ENCODE results near the gene NOTO. TPM values are rescaled to one million over a fixed set of nuclear protein-coding genes. Genes with fewer than 3 reads are reported as not detected.

NOTO gene
- polyA plus RNA-seq, 1 donor (not counting 4 experiments of a cell fraction or from before 2014, with no cell fraction given): not detected

DNA sequence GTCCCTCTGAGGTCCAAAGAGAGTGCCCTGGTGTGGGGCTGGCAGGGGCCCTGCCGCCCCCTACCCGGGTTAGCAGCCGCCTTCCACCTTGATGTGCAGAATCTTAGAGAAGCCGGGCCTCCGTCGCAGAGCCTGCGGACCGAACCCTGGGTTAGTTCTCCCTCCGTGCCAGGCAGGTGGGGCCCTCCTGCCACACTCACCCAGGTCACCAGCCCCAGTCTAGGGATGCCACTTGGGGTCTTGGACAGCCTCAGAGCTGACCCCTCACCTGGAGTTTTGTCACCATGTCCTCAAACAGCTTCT is 56.5 kb downstream of the NOTO start:
- Histone ChIP-seq H4K20me1 (ENCODE audit: control insufficient read depth, extremely low read depth, insufficient read depth, low read length) (no peaks in the 10 kb centered on the region), H3K4me3 (ENCODE audit: control insufficient read depth in 2 of 3, extremely low read depth in 1 of 3, insufficient read depth in 2 of 3, low read depth in 1 of 3, low read length in 3 of 3) (no peak overlapping the region), H3K9me1 (ENCODE audit: control insufficient read depth, extremely low read depth, insufficient read depth, low read length) (no peaks in the 10 kb centered on the region), H3K79me2 (ENCODE audit: control insufficient read depth, insufficient read depth, low read length) (no peaks in the 10 kb centered on the region), H3K9me3 (ENCODE audit: control insufficient read depth, low read depth, low read length) (no peaks in the 10 kb centered on the region), H3K27ac (ENCODE audit: control insufficient read depth, insufficient read depth, low read length) (no peak overlapping the region), H3K27me3 (ENCODE audit: control insufficient read depth, extremely low read depth, insufficient read depth, low read length) (no peaks in the 10 kb centered on the region), H2AFZ (ENCODE audit: control insufficient read depth, low read length) (no peak overlapping the region), H3K36me3 (ENCODE audit: control insufficient read depth in 2 of 2, extremely low read depth in 1 of 2, insufficient read depth in 2 of 2, low read length in 2 of 2) (peaks cover 9 to 10% of the 10 kb centered on the region in 2 experiments), H3K9ac (ENCODE audit: control insufficient read depth, extremely low read depth, insufficient read depth, low read length) (no peak overlapping the region), H3K4me1 (ENCODE audit: control insufficient read depth, extremely low read depth, insufficient read depth, low read length) (peaks cover 20% of the 10 kb centered on the region), H3K4me2 (ENCODE audit: control insufficient read depth, extremely low read depth, insufficient read depth, low read depth, low read length) (no peak overlapping the region)
- FAIRE-seq: no peak
- TF ChIP-seq EZH2 (IDR thresholded peaks at IDR 0.05; ENCODE audit: low read length): no peak
- TF ChIP-seq, protein P1, sequence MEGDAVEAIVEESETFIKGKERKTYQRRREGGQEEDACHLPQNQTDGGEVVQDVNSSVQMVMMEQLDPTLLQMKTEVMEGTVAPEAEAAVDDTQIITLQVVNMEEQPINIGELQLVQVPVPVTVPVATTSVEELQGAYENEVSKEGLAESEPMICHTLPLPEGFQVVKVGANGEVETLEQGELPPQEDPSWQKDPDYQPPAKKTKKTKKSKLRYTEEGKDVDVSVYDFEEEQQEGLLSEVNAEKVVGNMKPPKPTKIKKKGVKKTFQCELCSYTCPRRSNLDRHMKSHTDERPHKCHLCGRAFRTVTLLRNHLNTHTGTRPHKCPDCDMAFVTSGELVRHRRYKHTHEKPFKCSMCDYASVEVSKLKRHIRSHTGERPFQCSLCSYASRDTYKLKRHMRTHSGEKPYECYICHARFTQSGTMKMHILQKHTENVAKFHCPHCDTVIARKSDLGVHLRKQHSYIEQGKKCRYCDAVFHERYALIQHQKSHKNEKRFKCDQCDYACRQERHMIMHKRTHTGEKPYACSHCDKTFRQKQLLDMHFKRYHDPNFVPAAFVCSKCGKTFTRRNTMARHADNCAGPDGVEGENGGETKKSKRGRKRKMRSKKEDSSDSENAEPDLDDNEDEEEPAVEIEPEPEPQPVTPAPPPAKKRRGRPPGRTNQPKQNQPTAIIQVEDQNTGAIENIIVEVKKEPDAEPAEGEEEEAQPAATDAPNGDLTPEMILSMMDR (optimal IDR thresholded peaks at IDR 0.05 in 1 of 3, IDR thresholded peaks at IDR 0.05 in 1 of 3, conservative IDR thresholded peaks at IDR 0.05 in 1 of 3; ENCODE audit: extremely low read depth in 1 of 3, insufficient read depth in 2 of 3, low read length in 3 of 3): no peak
- dilution Hi-C loops (cut with MboI; ENCODE audit: extremely low pct_ligation_motif_present, low sequenced_read_pairs): no loop called here
- DNase-seq (ENCODE audit: low read depth, low spot score): no peak

GRCh38 chr2:73259276-73259675 is 56.9 kb downstream of the NOTO start:
- no peaks in the 10 kb centered on the region for H3K9me3 ChIP-seq (ENCODE audit: control insufficient read depth, low read depth, low read length)
- H3K27ac ChIP-seq (ENCODE audit: control insufficient read depth, insufficient read depth, low read length): no peak overlapping the region
- TF ChIP-seq EZH2 (IDR thresholded peaks at IDR 0.05; ENCODE audit: low read length): no peak
- TF ChIP-seq, protein P1 (optimal IDR thresholded peaks at IDR 0.05 in 1 of 3, IDR thresholded peaks at IDR 0.05 in 1 of 3, conservative IDR thresholded peaks at IDR 0.05 in 1 of 3; ENCODE audit: extremely low read depth in 1 of 3, insufficient read depth in 2 of 3, low read length in 3 of 3): no peak
- H4K20me1 ChIP-seq (ENCODE audit: control insufficient read depth, extremely low read depth, insufficient read depth, low read length): no peaks in the 10 kb centered on the region
- H3K79me2 ChIP-seq (ENCODE audit: control insufficient read depth, insufficient read depth, low read length): no peaks in the 10 kb centered on the region
- H3K36me3 ChIP-seq (ENCODE audit: control insufficient read depth in 2 of 2, extremely low read depth in 1 of 2, insufficient read depth in 2 of 2, low read length in 2 of 2): peaks cover 6 to 7% of the 10 kb centered on the region in 2 experiments
- no peak overlapping the region for H3K9ac ChIP-seq (ENCODE audit: control insufficient read depth, extremely low read depth, insufficient read depth, low read length)
- dilution Hi-C loops (cut with MboI; ENCODE audit: extremely low pct_ligation_motif_present, low sequenced_read_pairs): no loop called here
- H2AFZ ChIP-seq (ENCODE audit: control insufficient read depth, low read length): no peak overlapping the region
- no peaks in the 10 kb centered on the region for H3K27me3 ChIP-seq (ENCODE audit: control insufficient read depth, extremely low read depth, insufficient read depth, low read length)
- no peak for DNase-seq (ENCODE audit: low read depth, low spot score)
- H3K4me1 ChIP-seq (ENCODE audit: control insufficient read depth, extremely low read depth, insufficient read depth, low read length): peaks cover 16% of the 10 kb centered on the region
- no peak for FAIRE-seq
- no peaks in the 10 kb centered on the region for H3K9me1 ChIP-seq (ENCODE audit: control insufficient read depth, extremely low read depth, insufficient read depth, low read length)
- no peak overlapping the region for H3K4me2 ChIP-seq (ENCODE audit: control insufficient read depth, extremely low read depth, insufficient read depth, low read depth, low read length)
- no peak overlapping the region for H3K4me3 ChIP-seq (ENCODE audit: control insufficient read depth in 2 of 3, extremely low read depth in 1 of 3, insufficient read depth in 2 of 3, low read depth in 1 of 3, low read length in 3 of 3)
